Keratinocyte (primary cell): ENCODE results near the gene KIF17. TPM values are rescaled to one million over a fixed set of nuclear protein-coding genes. Genes with fewer than 3 reads are reported as not detected.

Experiments used
- DNase-seq: peaks from one replicate; pipeline ENCODE4 v3.0.0-alpha.2; 2011; ENCODE audit warnings: low read depth, missing footprints, low spot score
- FAIRE-seq: peaks from 2 replicates; lab custom pipeline; 2011; peaks lifted over from hg19 to GRCh38; lab: Jason Lieb, UNC
- H2AFZ ChIP-seq: 2 replicates; pipeline ENCODE4 v1.6.0; 2012; ENCODE audit warnings: low read length, control low read depth, inconsistent platforms; ENCODE audit not compliant: control insufficient read depth
- H3K27ac ChIP-seq: 2 replicates; pipeline ENCODE4 v1.5.1; 2011; ENCODE audit warnings: low read length; ENCODE audit not compliant: control insufficient read depth, insufficient read depth
- H3K27me3 ChIP-seq: 3 replicates; pipeline ENCODE4 v1.6.0; 2011; ENCODE audit warnings: low read length; ENCODE audit not compliant: control insufficient read depth, insufficient read depth; ENCODE audit errors: extremely low read depth
- H3K36me3 ChIP-seq, 2 experiments: 2 replicates in 1 of 2; 3 replicates in 1 of 2; pipeline ENCODE4 v1.5.1; 2011; ENCODE audit warnings: low read length in 2 of 2, mild to moderate bottlenecking in 1 of 2; ENCODE audit not compliant: control insufficient read depth in 2 of 2, insufficient read depth in 2 of 2; ENCODE audit errors: extremely low read depth in 1 of 2
- H3K4me1 ChIP-seq: 3 replicates; pipeline ENCODE4 v1.5.1; 2011; ENCODE audit warnings: low read length; ENCODE audit not compliant: control insufficient read depth, insufficient read depth; ENCODE audit errors: extremely low read depth
- H3K4me2 ChIP-seq: 3 replicates; pipeline ENCODE4 v1.6.0; 2011; ENCODE audit warnings: low read depth, low read length; ENCODE audit not compliant: control insufficient read depth, insufficient read depth; ENCODE audit errors: extremely low read depth
- H3K4me3 ChIP-seq, 3 experiments: fragments of 200-600 bp in 1 of 3; sonication (generic) in 1 of 3; 2 replicates in 2 of 3; 3 replicates in 1 of 3; pipeline ENCODE4 v1.5.1; 2011 to 2016; ENCODE audit warnings: low read length in 3 of 3, mild to moderate bottlenecking in 3 of 3, control low read depth in 2 of 3, inconsistent platforms in 1 of 3, low read depth in 1 of 3, mixed read lengths in 1 of 3, mixed run types in 1 of 3, moderate library complexity in 1 of 3; ENCODE audit not compliant: control insufficient read depth in 2 of 3, insufficient read depth in 2 of 3; ENCODE audit errors: extremely low read depth in 1 of 3
- H3K79me2 ChIP-seq: 2 replicates; pipeline ENCODE4 v1.6.0; 2012; ENCODE audit warnings: low read length; ENCODE audit not compliant: control insufficient read depth, insufficient read depth
- H3K9ac ChIP-seq: 3 replicates; pipeline ENCODE4 v1.6.0; 2011; ENCODE audit warnings: low read length; ENCODE audit not compliant: control insufficient read depth, insufficient read depth; ENCODE audit errors: extremely low read depth
- H3K9me1 ChIP-seq: 3 replicates; pipeline ENCODE4 v1.6.0; 2011; ENCODE audit warnings: low read length; ENCODE audit not compliant: control insufficient read depth, insufficient read depth; ENCODE audit errors: extremely low read depth
- H3K9me3 ChIP-seq: 2 replicates; pipeline ENCODE4 v1.5.1; 2012; ENCODE audit warnings: low read depth, low read length; ENCODE audit not compliant: control insufficient read depth
- H4K20me1 ChIP-seq: 3 replicates; pipeline ENCODE4 v1.6.0; 2011; ENCODE audit warnings: low read length; ENCODE audit not compliant: control insufficient read depth, insufficient read depth; ENCODE audit errors: extremely low read depth
- EZH2 ChIP-seq: IDR thresholded peaks from one replicate; pipeline ENCODE4 v1.6.1; 2012; ENCODE audit warnings: inconsistent platforms, mild to moderate bottlenecking, low read length, moderate library complexity
- dilution Hi-C: fragments of 300-500 bp; cut with MboI; formaldehyde crosslinking; loops from one replicate; pipeline ENCODE4 v1.7.0; 2020; ENCODE audit warnings: low sequenced_read_pairs; ENCODE audit not compliant: extremely low pct_ligation_motif_present
- polyA plus RNA-seq, 5 experiments: library from polyadenylated mRNA; depleted of rRNA in 3 of 5; stranded (reverse) in 3 of 5; stranded (forward) in 1 of 5; unstranded in 1 of 5; fragments of >200 nt; gene quantifications; 1 replicate in 1 of 5; 2 replicates in 3 of 5; 3 replicates in 1 of 5; pipeline versions ENCODE4 v1.2.1 to v1.2.3, GENCODE V29; 2011 to 2012; ENCODE audit warnings: missing spikeins in 2 of 5, low read depth in 1 of 5, low replicate concordance in 1 of 5
- TF ChIP-seq, protein P1 (sequence below), 3 experiments: IDR thresholded peaks in 1 of 3; conservative IDR thresholded peaks in 1 of 3; optimal IDR thresholded peaks in 1 of 3; 2 replicates in 2 of 3; 3 replicates in 1 of 3; pipeline versions ENCODE3 to v1.5.1; 2011; ENCODE audit warnings: low read length in 3 of 3, mild to moderate bottlenecking in 3 of 3, moderate library complexity in 2 of 3, control low read depth in 1 of 3, inconsistent platforms in 1 of 3; ENCODE audit not compliant: insufficient read depth in 2 of 3; ENCODE audit errors: extremely low read depth in 1 of 3

Gene KIF17
- polyA plus RNA-seq, 1 donor (not counting 4 experiments of a cell fraction or from before 2014, with no cell fraction given): 0.90 TPM

- Histone ChIP-seq H3K4me2 (no peak overlapping the region), H3K27me3 (no peaks in the 10 kb centered on the region), H3K9me3 (no peaks in the 10 kb centered on the region), H3K9me1 (no peaks in the 10 kb centered on the region), H3K4me3 (no peak overlapping the region), H3K36me3 (peaks cover 0 to 14% of the 10 kb centered on the region in 2 experiments), H3K9ac (no peak overlapping the region), H3K4me1 (no peaks in the 10 kb centered on the region), H2AFZ (no peak overlapping the region), H4K20me1 (no peaks in the 10 kb centered on the region), H3K27ac (no peak overlapping the region), H3K79me2 (no peaks in the 10 kb centered on the region)
- DNase-seq (no peak), FAIRE-seq (no peak)
- dilution Hi-C loops: no loop called here
- no peak for TF ChIP-seq EZH2
- TF ChIP-seq, protein P1, sequence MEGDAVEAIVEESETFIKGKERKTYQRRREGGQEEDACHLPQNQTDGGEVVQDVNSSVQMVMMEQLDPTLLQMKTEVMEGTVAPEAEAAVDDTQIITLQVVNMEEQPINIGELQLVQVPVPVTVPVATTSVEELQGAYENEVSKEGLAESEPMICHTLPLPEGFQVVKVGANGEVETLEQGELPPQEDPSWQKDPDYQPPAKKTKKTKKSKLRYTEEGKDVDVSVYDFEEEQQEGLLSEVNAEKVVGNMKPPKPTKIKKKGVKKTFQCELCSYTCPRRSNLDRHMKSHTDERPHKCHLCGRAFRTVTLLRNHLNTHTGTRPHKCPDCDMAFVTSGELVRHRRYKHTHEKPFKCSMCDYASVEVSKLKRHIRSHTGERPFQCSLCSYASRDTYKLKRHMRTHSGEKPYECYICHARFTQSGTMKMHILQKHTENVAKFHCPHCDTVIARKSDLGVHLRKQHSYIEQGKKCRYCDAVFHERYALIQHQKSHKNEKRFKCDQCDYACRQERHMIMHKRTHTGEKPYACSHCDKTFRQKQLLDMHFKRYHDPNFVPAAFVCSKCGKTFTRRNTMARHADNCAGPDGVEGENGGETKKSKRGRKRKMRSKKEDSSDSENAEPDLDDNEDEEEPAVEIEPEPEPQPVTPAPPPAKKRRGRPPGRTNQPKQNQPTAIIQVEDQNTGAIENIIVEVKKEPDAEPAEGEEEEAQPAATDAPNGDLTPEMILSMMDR (optimal IDR thresholded peaks at IDR 0.05 in 1 of 3, IDR thresholded peaks at IDR 0.05 in 1 of 3, conservative IDR thresholded peaks at IDR 0.05 in 1 of 3; ENCODE audit: extremely low read depth in 1 of 3, insufficient read depth in 2 of 3, low read length in 3 of 3): no peak
These were observed 35.1 kb downstream of the KIF17 start for GRCh38 chr1:20682571-20683236.

- dilution Hi-C loops: no loop called here
- H3K27me3 ChIP-seq: no peaks in the 10 kb centered on the region
- H3K9me3 ChIP-seq: no peaks in the 10 kb centered on the region
- no peak overlapping the region for H2AFZ ChIP-seq
- no peak for DNase-seq
- no peak overlapping the region for H3K9ac ChIP-seq
- no peak overlapping the region for H3K4me2 ChIP-seq
- no peaks in the 10 kb centered on the region for H3K79me2 ChIP-seq
- H3K27ac ChIP-seq: no peak overlapping the region
- H3K9me1 ChIP-seq: no peaks in the 10 kb centered on the region
- no peak for FAIRE-seq
- TF ChIP-seq, protein P1 (optimal IDR thresholded peaks at IDR 0.05 in 1 of 3, IDR thresholded peaks at IDR 0.05 in 1 of 3, conservative IDR thresholded peaks at IDR 0.05 in 1 of 3; ENCODE audit: extremely low read depth in 1 of 3, insufficient read depth in 2 of 3, low read length in 3 of 3): no peak
- no peak overlapping the region for H3K4me3 ChIP-seq
- peaks cover 0 to 13% of the 10 kb centered on the region in 2 experiments for H3K36me3 ChIP-seq
- H4K20me1 ChIP-seq: no peaks in the 10 kb centered on the region
- H3K4me1 ChIP-seq: no peaks in the 10 kb centered on the region
These were observed 35.8 kb downstream of the KIF17 start for GRCh38 chr1:20681999-20682398.
